Mesenchymal stem cell (in vitro differentiated cells and primary cell): ENCODE measurements around the gene NDUFA11. TPM values are rescaled to one million over a fixed set of nuclear protein-coding genes. Genes with fewer than 3 reads are reported as not detected.

ENCODE experiments used
- DNase-seq: peaks from one replicate; pipeline ENCODE4 v3.0.0-alpha.2; 2013
- H2AFZ ChIP-seq: one replicate; pipeline ENCODE4 v1.6.1; 2013; ENCODE audit warnings: low read depth, mild to moderate bottlenecking, control low read depth, inconsistent platforms, low read length, moderate library complexity
- H2AK5ac ChIP-seq: 2 replicates; pipeline ENCODE4 v1.6.1; 2013; ENCODE audit warnings: low read length, moderate library complexity, mild to moderate bottlenecking, inconsistent platforms; ENCODE audit not compliant: severe bottlenecking
- H2BK120ac ChIP-seq: one replicate; pipeline ENCODE4 v1.6.1; 2013; ENCODE audit warnings: low read depth, mild to moderate bottlenecking, inconsistent platforms, low read length, moderate library complexity
- H2BK12ac ChIP-seq, 2 experiments: one replicate each; pipeline ENCODE4 v1.6.1; 2013; ENCODE audit warnings: inconsistent platforms in 2 of 2, low read length in 2 of 2, mild to moderate bottlenecking in 2 of 2, moderate library complexity in 2 of 2, control low read depth in 1 of 2
- H2BK15ac ChIP-seq: one replicate; pipeline ENCODE4 v1.6.1; 2013; ENCODE audit warnings: mild to moderate bottlenecking, low read depth, inconsistent platforms; ENCODE audit not compliant: poor library complexity, severe bottlenecking
- H2BK5ac ChIP-seq: 2 replicates; pipeline ENCODE4 v1.6.1; 2013; ENCODE audit warnings: low read depth, mild to moderate bottlenecking, low read length, control low read depth, inconsistent platforms; ENCODE audit not compliant: poor library complexity, severe bottlenecking
- H3K14ac ChIP-seq, 2 experiments: one replicate each; pipeline ENCODE4 v1.6.1; 2013; ENCODE audit warnings: inconsistent platforms in 2 of 2, low read length in 2 of 2, control low read depth in 1 of 2, mild to moderate bottlenecking in 1 of 2, moderate library complexity in 1 of 2
- H3K18ac ChIP-seq, 2 experiments: one replicate each; pipeline ENCODE4 v1.6.1; 2013; ENCODE audit warnings: inconsistent platforms in 2 of 2, low read length in 2 of 2, control low read depth in 1 of 2, low read depth in 1 of 2, mild to moderate bottlenecking in 1 of 2
- H3K23ac ChIP-seq, 2 experiments: one replicate each; pipeline ENCODE4 v1.6.1; 2013; ENCODE audit warnings: inconsistent platforms in 2 of 2, low read length in 2 of 2, mild to moderate bottlenecking in 2 of 2, moderate library complexity in 2 of 2, control low read depth in 1 of 2
- H3K27ac ChIP-seq: 2 replicates; pipeline ENCODE4 v1.5.1; 2013; ENCODE audit warnings: mild to moderate bottlenecking, moderate library complexity, low read length, control low read depth, inconsistent platforms; ENCODE audit not compliant: poor library complexity, severe bottlenecking
- H3K27me3 ChIP-seq, 2 experiments: 2 replicates each; pipeline versions ENCODE4 v1.6.1 to v1.7.0; 2013; ENCODE audit warnings: low read length in 2 of 2, mild to moderate bottlenecking in 2 of 2, moderate library complexity in 2 of 2, control low read depth in 1 of 2, inconsistent platforms in 1 of 2; ENCODE audit not compliant: control insufficient read depth in 1 of 2, insufficient read depth in 1 of 2
- H3K36me3 ChIP-seq, 2 experiments: 2 replicates each; pipeline versions ENCODE4 v1.6.1 to v1.7.0; 2013; ENCODE audit warnings: low read length in 2 of 2, control low read depth in 1 of 2, inconsistent platforms in 1 of 2, low read depth in 1 of 2, mild to moderate bottlenecking in 1 of 2; ENCODE audit not compliant: insufficient read depth in 2 of 2, control insufficient read depth in 1 of 2
- H3K4ac ChIP-seq, 2 experiments: one replicate each; pipeline ENCODE4 v1.6.1; 2013; ENCODE audit warnings: inconsistent platforms in 2 of 2, low read length in 2 of 2, mild to moderate bottlenecking in 2 of 2, moderate library complexity in 2 of 2, control low read depth in 1 of 2, low read depth in 1 of 2
- H3K4me1 ChIP-seq: 2 replicates; pipeline ENCODE4 v1.6.1; 2013; ENCODE audit warnings: low read depth, low read length, control low read depth; ENCODE audit not compliant: control insufficient read depth, insufficient read depth
- H3K4me2 ChIP-seq: 2 replicates; pipeline ENCODE4 v1.6.1; 2013; ENCODE audit warnings: low read length, mild to moderate bottlenecking, inconsistent platforms; ENCODE audit not compliant: poor library complexity, severe bottlenecking
- H3K4me3 ChIP-seq, 2 experiments: 2 replicates each; pipeline versions ENCODE4 v1.5.1 to v1.7.0; 2013; ENCODE audit warnings: low read length in 2 of 2, mild to moderate bottlenecking in 2 of 2, control low read depth in 1 of 2, low read depth in 1 of 2; ENCODE audit not compliant: insufficient read depth in 1 of 2
- H3K79me1 ChIP-seq: replicated peaks from 2 replicates; pipeline ENCODE4 v1.6.1; 2013; ENCODE audit warnings: mild to moderate bottlenecking, control low read depth, low read length, inconsistent platforms; ENCODE audit not compliant: poor library complexity, severe bottlenecking
- H3K9ac ChIP-seq: 2 replicates; pipeline ENCODE4 v1.7.0; 2013; ENCODE audit warnings: mild to moderate bottlenecking, low read length, moderate library complexity
- H3K9me3 ChIP-seq: 2 replicates; pipeline ENCODE4 v1.7.0; 2013; ENCODE audit warnings: mild to moderate bottlenecking, low read length; ENCODE audit not compliant: control insufficient read depth
- H4K8ac ChIP-seq: one replicate; pipeline ENCODE4 v1.6.1; 2013; ENCODE audit warnings: inconsistent platforms, mild to moderate bottlenecking, low read length, moderate library complexity
- H4K91ac ChIP-seq: one replicate; pipeline ENCODE4 v1.6.1; 2013; ENCODE audit warnings: mild to moderate bottlenecking, low read length, inconsistent platforms
- WGBS: methylation state at CpG from one replicate; pipeline ENCODE4 v1.1.7; 2013; ENCODE audit warnings: mixed read lengths; 5-methylcytosine and 5-hydroxymethylcytosine counted together
- polyA plus RNA-seq, 2 experiments: library from polyadenylated mRNA; stranded (reverse); fragments of 200-250 nt; gene quantifications; one replicate each; pipeline ENCODE4 v1.2.3, GENCODE V29; 2013

NDUFA11 gene
- 338 TPM for polyA plus RNA-seq (2013, experiment 1 of 2)
- 347 TPM for polyA plus RNA-seq (2013, experiment 2 of 2)

GRCh38 chr19:5903624-5904351, at the start of gene NDUFA11:
NDUFA11 (minus strand) TSS chr19:5903790; CDS start chr19:5903708, 82 bp downstream.
- Histone ChIP-seq H3K4me1 (peaks cover 24% of the 10 kb centered on the region), H3K23ac (peak within 1 kb of the TSS in 1 of 2 experiments; percentile 98), H3K18ac (peak within 1 kb of the TSS; percentile 94 to 97), H2BK12ac (no peak within 1 kb of the TSS), H3K4ac (peak within 1 kb of the TSS in 1 of 2 experiments; percentile 96), H2BK120ac (peak within 1 kb of the TSS; percentile 65), H3K36me3 (peaks cover 16 to 19% of the 10 kb centered on the region in 2 experiments), H3K9ac (peak within 1 kb of the TSS; percentile 100), H3K14ac (peak within 1 kb of the TSS in 1 of 2 experiments; percentile 96), H2AK5ac (peak within 1 kb of the TSS; percentile 49), H2BK15ac (peak within 1 kb of the TSS; percentile 31), H3K27me3 (no peaks in the 10 kb centered on the region), H3K27ac (peak within 1 kb of the TSS; percentile 91), H3K9me3 (no peaks in the 10 kb centered on the region), H3K4me2 (peak within 1 kb of the TSS; percentile 55), H3K79me1 (peaks cover 23% of the 10 kb centered on the region), H2AFZ (peak within 1 kb of the TSS; percentile 72), H4K8ac (peak within 1 kb of the TSS; percentile 89), H2BK5ac (peak within 1 kb of the TSS; percentile 83), H4K91ac (peak within 1 kb of the TSS; percentile 88), H3K4me3 (peak within 1 kb of the TSS; percentile 98 to 100)
- DNase-seq = no peak
- WGBS = under 1% methylated on average over 57 of the region's 57 CpGs

GRCh38 chr19:5953030-5953589, 49.5 kb upstream of the NDUFA11 start:
- Histone ChIP-seq H2BK12ac (no peak overlapping the region), H3K79me1 (peaks cover 42% of the 10 kb centered on the region), H4K91ac (no peak overlapping the region), H3K23ac (no peak overlapping the region), H3K4me3 (peak overlapping the region in 1 of 2 experiments; percentile 30), H3K4ac (peak overlapping the region in 1 of 2 experiments; percentile 24), H3K18ac (no peak overlapping the region), H2AK5ac (no peak overlapping the region), H3K4me2 (no peak overlapping the region), H2BK15ac (no peak overlapping the region), H3K4me1 (peaks cover 33% of the 10 kb centered on the region), H3K27me3 (no peaks in the 10 kb centered on the region), H2BK120ac (no peak overlapping the region), H3K27ac (no peak overlapping the region), H4K8ac (no peak overlapping the region), H2AFZ (no peak overlapping the region), H2BK5ac (no peak overlapping the region), H3K14ac (no peak overlapping the region), H3K9ac (peak overlapping the region; percentile 55), H3K36me3 (peaks cover 20 to 21% of the 10 kb centered on the region in 2 experiments), H3K9me3 (no peaks in the 10 kb centered on the region)
- DNase-seq = peak; percentile 45
- WGBS = 79% methylated on average over 4 of the region's 5 CpGs

- H3K23ac ChIP-seq = peak overlapping the region in 1 of 2 experiments; percentile 24
- H2BK120ac ChIP-seq = no peak overlapping the region
- H2BK15ac ChIP-seq = peak overlapping the region; percentile 73
- no peaks in the 10 kb centered on the region for H3K27me3 ChIP-seq
- no peak overlapping the region for H3K4me3 ChIP-seq
- H2AFZ ChIP-seq = no peak overlapping the region
- no peak overlapping the region for H4K91ac ChIP-seq
- H3K4me2 ChIP-seq = no peak overlapping the region
- peaks cover 17 to 26% of the 10 kb centered on the region in 2 experiments for H3K36me3 ChIP-seq
- H3K4me1 ChIP-seq = peaks cover 33% of the 10 kb centered on the region
- no peaks in the 10 kb centered on the region for H3K9me3 ChIP-seq
- H3K9ac ChIP-seq = peak overlapping the region; percentile 55
- peak overlapping the region; percentile 15 to 62 for H3K18ac ChIP-seq
- no peak for DNase-seq
- H2AK5ac ChIP-seq = no peak overlapping the region
- peak overlapping the region in 1 of 2 experiments; percentile 10 for H2BK12ac ChIP-seq
- H2BK5ac ChIP-seq = no peak overlapping the region
- no peak overlapping the region for H3K27ac ChIP-seq
- H3K4ac ChIP-seq = no peak overlapping the region
- H4K8ac ChIP-seq = no peak overlapping the region
- H3K14ac ChIP-seq = peak overlapping the region in 1 of 2 experiments; percentile 62
- peaks cover 46% of the 10 kb centered on the region for H3K79me1 ChIP-seq
- WGBS = 89% methylated on average over 17 of the region's 18 CpGs
These were observed 48.8 kb upstream of the NDUFA11 start for GRCh38 chr19:5952193-5953029.
